Coronary artery (tissue), 2 donors: Measurements from ENCODE around the gene CFD.
"Not testable (repeated sequence)": the region's sequence is repeated elsewhere in the genome, so short reads cannot be mapped to it uniquely, and the experiment has no call there.

Experiments used
- DNase-seq: peaks from one replicate; pipeline ENCODE4 v3.0.0-alpha.2; 2017; ENCODE audit warnings: low spot score
- H3K27ac ChIP-seq, 2 donors: fragments of 200-600 bp; sonication (generic); one replicate each; pipeline ENCODE4 v1.5.1; 2016 to 2019
- H3K4me3 ChIP-seq: fragments of 200-600 bp; sonication (generic); 2 replicates; pipeline ENCODE4 v1.5.1; 2016; ENCODE audit warnings: mild to moderate bottlenecking, moderate library complexity
- TF ChIP-seq, protein P1 (sequence below): fragments of 200-600 bp; sonication (generic); IDR thresholded peaks from one replicate; pipeline ENCODE4 v1.5.1; 2019; ENCODE audit warnings: antibody characterized with exemption

CFD gene

DNA sequence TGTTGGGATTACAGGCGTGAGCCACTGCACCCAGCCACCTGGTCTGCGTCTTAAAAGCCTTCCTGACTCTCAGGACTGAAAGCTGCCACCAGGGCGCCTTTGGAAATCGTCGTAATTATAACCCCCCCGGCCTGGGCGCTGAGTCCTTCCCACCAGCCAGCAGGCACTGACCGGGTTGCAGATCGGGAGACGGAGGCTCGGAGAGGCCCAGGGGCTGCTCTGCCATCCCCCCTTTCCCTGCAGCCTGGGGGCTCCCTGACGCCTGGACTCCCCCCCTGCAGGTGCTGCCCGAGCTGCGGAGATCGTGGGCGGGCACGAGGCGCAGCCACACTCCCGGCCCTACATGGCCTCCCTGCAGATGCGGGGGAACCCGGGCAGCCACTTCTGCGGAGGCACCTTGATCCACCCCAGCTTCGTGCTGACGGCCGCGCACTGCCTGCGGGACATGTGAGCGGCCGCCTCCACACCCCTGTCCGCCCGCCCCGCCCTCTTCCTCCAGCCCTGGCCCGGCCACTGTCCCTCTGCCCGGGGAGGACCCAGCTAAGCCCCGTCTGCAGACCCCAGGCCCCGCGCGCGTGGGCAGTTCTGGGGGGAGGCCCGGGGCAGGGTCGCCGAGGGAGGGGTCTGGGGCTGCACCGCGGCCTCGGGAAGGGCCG lies 16.2 kb upstream of the CFD start:
- H3K4me3 ChIP-seq, result peak overlapping the region; percentile 58
- TF ChIP-seq, protein P1, sequence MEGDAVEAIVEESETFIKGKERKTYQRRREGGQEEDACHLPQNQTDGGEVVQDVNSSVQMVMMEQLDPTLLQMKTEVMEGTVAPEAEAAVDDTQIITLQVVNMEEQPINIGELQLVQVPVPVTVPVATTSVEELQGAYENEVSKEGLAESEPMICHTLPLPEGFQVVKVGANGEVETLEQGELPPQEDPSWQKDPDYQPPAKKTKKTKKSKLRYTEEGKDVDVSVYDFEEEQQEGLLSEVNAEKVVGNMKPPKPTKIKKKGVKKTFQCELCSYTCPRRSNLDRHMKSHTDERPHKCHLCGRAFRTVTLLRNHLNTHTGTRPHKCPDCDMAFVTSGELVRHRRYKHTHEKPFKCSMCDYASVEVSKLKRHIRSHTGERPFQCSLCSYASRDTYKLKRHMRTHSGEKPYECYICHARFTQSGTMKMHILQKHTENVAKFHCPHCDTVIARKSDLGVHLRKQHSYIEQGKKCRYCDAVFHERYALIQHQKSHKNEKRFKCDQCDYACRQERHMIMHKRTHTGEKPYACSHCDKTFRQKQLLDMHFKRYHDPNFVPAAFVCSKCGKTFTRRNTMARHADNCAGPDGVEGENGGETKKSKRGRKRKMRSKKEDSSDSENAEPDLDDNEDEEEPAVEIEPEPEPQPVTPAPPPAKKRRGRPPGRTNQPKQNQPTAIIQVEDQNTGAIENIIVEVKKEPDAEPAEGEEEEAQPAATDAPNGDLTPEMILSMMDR, result no peak
- H3K27ac ChIP-seq, result no peak overlapping the region
- DNase-seq, result peak; percentile 68

DNA sequence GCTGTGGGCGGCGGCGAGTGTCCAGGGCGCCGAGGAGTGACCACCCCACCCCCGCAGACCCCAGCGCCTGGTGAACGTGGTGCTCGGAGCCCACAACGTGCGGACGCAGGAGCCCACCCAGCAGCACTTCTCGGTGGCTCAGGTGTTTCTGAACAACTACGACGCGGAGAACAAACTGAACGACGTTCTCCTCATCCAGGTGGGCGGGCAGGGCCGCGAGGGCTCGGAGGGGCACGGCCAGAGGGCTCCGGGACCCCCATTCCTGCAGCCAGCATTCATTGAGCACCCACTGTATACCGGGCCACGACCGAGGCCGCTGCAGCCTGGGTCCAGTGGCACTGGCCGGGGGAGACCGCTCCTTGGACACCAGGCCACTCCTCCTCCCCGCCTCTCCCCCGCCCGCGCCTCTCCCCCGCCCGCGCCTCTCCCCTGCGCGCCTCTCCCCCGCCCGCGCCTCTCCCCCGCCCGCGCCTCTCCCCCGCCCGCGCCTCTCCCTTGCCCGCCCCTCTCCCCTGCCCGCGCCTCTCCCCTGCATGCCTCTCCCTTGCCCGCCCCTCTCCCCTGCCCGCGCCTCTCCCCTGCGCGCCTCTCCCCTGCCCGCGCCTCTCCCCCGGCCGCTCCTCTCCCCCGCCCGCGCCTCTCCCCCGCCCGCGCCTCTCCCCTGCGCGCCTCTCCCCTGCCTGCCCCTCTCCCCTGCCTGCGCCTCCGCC lies 15.5 kb upstream of the CFD start:
- Histone ChIP-seq H3K4me3 (peak overlapping the region; percentile 58), H3K27ac (no peak overlapping the region)
- DNase-seq, result peak; percentile 58
- TF ChIP-seq, protein P1, result no peak

DNA sequence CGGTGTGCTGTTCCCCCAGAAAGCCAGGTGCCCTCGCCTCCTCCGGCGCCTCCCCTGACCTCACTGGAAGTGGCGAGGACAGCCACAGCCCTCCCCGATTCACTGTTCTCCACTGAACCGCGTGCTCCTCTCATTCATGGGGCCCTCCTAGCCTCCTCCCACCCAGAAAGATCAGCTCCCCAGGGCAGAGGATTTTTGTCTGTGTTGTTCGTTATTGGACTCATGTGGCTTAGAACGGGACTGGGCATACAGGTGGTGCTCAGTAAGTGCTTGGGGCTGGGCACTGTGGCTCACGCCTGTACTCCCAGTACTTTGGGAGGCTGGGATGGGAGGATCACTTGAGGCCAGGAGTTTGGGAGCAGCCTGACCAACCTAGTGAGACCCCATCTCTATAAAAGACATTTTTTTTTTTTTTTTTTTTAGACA lies 14.9 kb upstream of the CFD start:
- no peak overlapping the region for H3K27ac ChIP-seq
- H3K4me3 ChIP-seq, result no peak overlapping the region
- TF ChIP-seq, protein P1, result no peak
- DNase-seq, result peak; percentile 47

DNA sequence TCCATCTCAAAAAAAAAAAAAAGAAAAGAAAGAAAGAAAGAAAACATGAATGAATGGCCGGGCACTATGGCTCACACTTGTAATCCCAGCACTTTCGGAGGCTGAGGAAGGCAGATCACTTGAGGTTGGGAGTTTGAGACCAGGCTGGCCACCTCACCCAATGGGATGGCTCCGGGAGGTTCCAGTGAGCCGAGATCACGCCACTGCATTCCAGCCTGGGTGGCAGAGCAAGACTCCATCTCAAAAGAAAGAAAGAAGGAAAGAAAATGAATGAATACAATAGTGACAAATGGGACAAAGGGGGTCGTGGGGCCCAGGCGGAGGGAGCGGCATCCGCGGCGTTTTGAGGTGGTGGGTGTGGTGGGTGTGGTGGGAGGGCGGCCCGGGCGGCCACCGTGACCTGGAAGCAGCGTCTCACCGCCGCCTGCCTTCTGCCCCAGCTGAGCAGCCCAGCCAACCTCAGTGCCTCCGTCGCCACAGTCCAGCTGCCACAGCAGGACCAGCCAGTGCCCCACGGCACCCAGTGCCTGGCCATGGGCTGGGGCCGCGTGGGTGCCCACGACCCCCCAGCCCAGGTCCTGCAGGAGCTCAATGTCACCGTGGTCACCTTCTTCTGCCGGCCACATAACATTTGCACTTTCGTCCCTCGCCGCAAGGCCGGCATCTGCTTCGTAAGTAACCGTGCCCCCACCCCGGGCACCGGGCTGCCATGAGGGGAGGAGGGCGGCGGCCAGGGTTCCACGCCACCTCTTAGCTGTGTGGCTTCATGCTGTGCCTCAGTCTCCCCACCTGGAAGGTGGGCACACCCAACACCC lies 13.6 kb upstream of the CFD start:
- DNase-seq, result no peak
- TF ChIP-seq, protein P1, result no peak
- no peak overlapping the region for H3K27ac ChIP-seq

DNA sequence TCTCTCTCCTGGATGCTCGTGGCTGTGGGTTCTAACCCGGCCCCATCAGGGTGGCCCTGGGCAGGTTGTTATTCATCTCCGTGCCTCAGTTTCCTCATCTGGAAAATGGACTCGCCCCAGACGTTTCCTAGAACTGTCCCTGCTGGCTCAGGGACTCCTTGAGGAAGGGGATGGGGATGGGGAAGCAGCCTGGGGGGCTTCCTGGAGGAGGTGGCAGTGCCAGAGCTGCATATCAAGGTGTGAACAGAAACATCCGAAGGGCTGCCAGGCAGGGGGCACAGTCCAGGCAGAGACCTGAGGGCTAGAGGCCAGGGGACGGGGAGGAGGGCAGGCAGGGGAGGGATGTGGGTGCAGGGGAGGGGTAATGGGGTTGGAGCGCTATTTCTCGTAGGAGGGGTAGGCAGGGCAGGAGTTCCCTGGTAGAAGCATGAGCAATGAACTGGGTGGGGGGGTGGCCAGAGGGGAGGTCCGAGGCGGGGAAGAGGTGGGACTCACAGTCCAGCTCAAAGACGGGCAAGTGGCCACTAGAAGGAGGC lies 11.0 kb upstream of the CFD start:
- peak overlapping the region in 1 of 2 donors; percentile 67 for H3K27ac ChIP-seq
- TF ChIP-seq, protein P1, result no peak
- DNase-seq, result no peak

More for the DNA sequence above, 13.6 kb upstream of the CFD start:
- H3K4me3 ChIP-seq, result no peak overlapping the region

DNA sequence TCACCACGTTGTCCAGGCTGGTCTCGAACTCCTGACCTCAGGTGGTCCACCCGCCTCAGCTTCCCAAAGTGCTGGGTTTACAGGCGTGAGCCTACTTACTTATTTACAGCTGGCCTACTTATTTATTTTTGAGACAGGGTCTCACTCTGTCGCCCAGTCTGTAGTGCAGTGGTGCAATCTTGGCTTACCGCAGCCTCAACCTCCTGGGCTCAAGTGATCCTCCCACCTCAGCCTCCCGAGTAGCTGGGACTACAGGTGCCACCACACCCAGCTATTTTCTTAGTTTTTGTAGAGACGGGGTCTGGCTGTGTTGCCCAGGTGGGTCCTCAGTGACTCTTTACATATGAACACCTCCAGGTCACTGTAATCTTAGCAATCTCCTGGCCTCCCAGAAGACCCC lies 10.3 kb upstream of the CFD start:
- not testable (repeated sequence) for H3K27ac ChIP-seq, DNase-seq, H3K4me3 ChIP-seq

More for the DNA sequence above, 11.0 kb upstream of the CFD start:
- H3K4me3 ChIP-seq, result no peak overlapping the region
